ENCODE results near the gene AAMP. TPM values are rescaled to one million over a fixed set of nuclear protein-coding genes. Genes with fewer than 3 reads are reported as not detected.

Gene AAMP
- total RNA-seq, 1 donor from 2014 or later: 39.6 TPM

GRCh38 chr2:218229851-218230250 lies 40.1 kb downstream of the AAMP start:
- no peak for DNase-seq (ENCODE audit: low spot score)
- Mint-ChIP-seq H3K4me1 (ENCODE audit: low read depth) (peaks cover 39% of the 10 kb centered on the region), H3K36me3 (ENCODE audit: low read depth) (peaks cover 40% of the 10 kb centered on the region), H3K27ac (ENCODE audit: unreplicated experiment) (peak overlapping the region; percentile 79), H3K4me3 (ENCODE audit: unreplicated experiment) (no peak overlapping the region), H3K9me3 (ENCODE audit: low read depth) (no peaks in the 10 kb centered on the region), H3K27me3 (ENCODE audit: low read depth) (no peaks in the 10 kb centered on the region)
- TF ChIP-seq CTCF (IDR thresholded peaks at IDR 0.05): no peak

- peak overlapping the region; percentile 5 for H3K4me3 Mint-ChIP-seq (ENCODE audit: unreplicated experiment)
- peaks cover 40% of the 10 kb centered on the region for H3K36me3 Mint-ChIP-seq (ENCODE audit: low read depth)
- DNase-seq (ENCODE audit: low spot score): no peak
- peaks cover 45% of the 10 kb centered on the region for H3K4me1 Mint-ChIP-seq (ENCODE audit: low read depth)
- no peak for TF ChIP-seq CTCF (IDR thresholded peaks at IDR 0.05)
- H3K27ac Mint-ChIP-seq (ENCODE audit: unreplicated experiment): peak overlapping the region; percentile 80
- no peaks in the 10 kb centered on the region for H3K27me3 Mint-ChIP-seq (ENCODE audit: low read depth)
- no peaks in the 10 kb centered on the region for H3K9me3 Mint-ChIP-seq (ENCODE audit: low read depth)
Observed at GRCh38 chr2:218229239-218229638, 40.7 kb downstream of the AAMP start.

- no peaks in the 10 kb centered on the region for H3K9me3 Mint-ChIP-seq (ENCODE audit: low read depth)
Observed at GRCh38 chr2:218228366-218229090, 41.4 kb downstream of the AAMP start.

GRCh38 chr2:218226903-218227302 lies 43.0 kb downstream of the AAMP start:
- Mint-ChIP-seq H3K4me3 (ENCODE audit: unreplicated experiment) (no peak overlapping the region), H3K4me1 (ENCODE audit: low read depth) (peaks cover 68% of the 10 kb centered on the region), H3K9me3 (ENCODE audit: low read depth) (no peaks in the 10 kb centered on the region), H3K27ac (ENCODE audit: unreplicated experiment) (peak overlapping the region; percentile 6), H3K36me3 (ENCODE audit: low read depth) (peaks cover 30% of the 10 kb centered on the region), H3K27me3 (ENCODE audit: low read depth) (no peaks in the 10 kb centered on the region)
- no peak for DNase-seq (ENCODE audit: low spot score)
- TF ChIP-seq CTCF (IDR thresholded peaks at IDR 0.05): no peak

More at GRCh38 chr2:218228366-218229090, 41.4 kb downstream of the AAMP start:
- no peak for DNase-seq (ENCODE audit: low spot score)
- peak overlapping the region; percentile 80 for H3K27ac Mint-ChIP-seq (ENCODE audit: unreplicated experiment)
- no peak for TF ChIP-seq CTCF (IDR thresholded peaks at IDR 0.05)
- no peaks in the 10 kb centered on the region for H3K27me3 Mint-ChIP-seq (ENCODE audit: low read depth)
- peak overlapping the region; percentile 5 for H3K4me3 Mint-ChIP-seq (ENCODE audit: unreplicated experiment)
- H3K4me1 Mint-ChIP-seq (ENCODE audit: low read depth): peaks cover 52% of the 10 kb centered on the region
- H3K36me3 Mint-ChIP-seq (ENCODE audit: low read depth): peaks cover 36% of the 10 kb centered on the region

- H3K9me3 Mint-ChIP-seq (ENCODE audit: low read depth): no peaks in the 10 kb centered on the region
- H3K27ac Mint-ChIP-seq (ENCODE audit: unreplicated experiment): peak overlapping the region; percentile 46
- peaks cover 22% of the 10 kb centered on the region for H3K36me3 Mint-ChIP-seq (ENCODE audit: low read depth)
- no peak for TF ChIP-seq CTCF (IDR thresholded peaks at IDR 0.05)
- DNase-seq (ENCODE audit: low spot score): no peak
- peaks cover 75% of the 10 kb centered on the region for H3K4me1 Mint-ChIP-seq (ENCODE audit: low read depth)
- H3K4me3 Mint-ChIP-seq (ENCODE audit: unreplicated experiment): no peak overlapping the region
- no peaks in the 10 kb centered on the region for H3K27me3 Mint-ChIP-seq (ENCODE audit: low read depth)
Observed at GRCh38 chr2:218224186-218224585, 45.8 kb downstream of the AAMP start.
